Measurements from ENCODE around the gene SDR39U1. TPM values are rescaled to one million over a fixed set of nuclear protein-coding genes. Genes with fewer than 3 reads are reported as not detected.

Gene SDR39U1
- total and polyA plus RNA-seq, 5 donors from 2014 or later: 46.1 to 79.9 (median 60.5) TPM

GRCh38 chr14:24399447-24399822, 43.1 kb downstream of the SDR39U1 start:
- peaks cover 0 to 11% (median 4%) of the 10 kb centered on the region in 4 donors for H3K4me1 Mint-ChIP-seq
- peak overlapping the region in 2 of 4 donors; percentile 61 to 65 for H3K4me3 Mint-ChIP-seq
- Histone ChIP-seq H3K4me1 (ENCODE audit: control insufficient read depth, insufficient read depth, low read length, poor library complexity, severe bottlenecking) (peaks cover 10% of the 10 kb centered on the region), H3K9me3 (ENCODE audit: control insufficient read depth in 2 of 2, low read length in 2 of 2) (no peaks in the 10 kb centered on the region), H3K27me3 (ENCODE audit: control insufficient read depth, insufficient read depth, low read length) (peaks cover 2% of the 10 kb centered on the region), H3K4me3 (ENCODE audit: low read depth, low read length) (no peak overlapping the region), H3K27ac (ENCODE audit: insufficient read depth, low read length, poor library complexity, severe bottlenecking) (no peak overlapping the region), H3K36me3 (ENCODE audit: control insufficient read depth, insufficient read depth, low read length) (no peaks in the 10 kb centered on the region)
- ATAC-seq (ENCODE audit: low read depth in 2 of 2) (no peak), DNase-seq (no peak)
- H3K36me3 Mint-ChIP-seq: no peaks in the 10 kb centered on the region
- H3K27ac Mint-ChIP-seq: no peak overlapping the region
- H3K27me3 Mint-ChIP-seq: peaks cover 60% of the 10 kb centered on the region
- peaks cover 0 to 2% (median 0%) of the 10 kb centered on the region in 7 donors for H3K9me3 Mint-ChIP-seq

- ATAC-seq (ENCODE audit: low read depth in 2 of 2): peak; percentile 38 to 60
- H3K27ac ChIP-seq (ENCODE audit: insufficient read depth, low read length, poor library complexity, severe bottlenecking): no peak within 1 kb of the TSS
- H3K27me3 Mint-ChIP-seq: peaks cover 58% of the 10 kb centered on the region
- peak within 1 kb of the TSS in 2 of 3 donors; percentile 1 to 44 for H3K27ac Mint-ChIP-seq
- peaks cover 0 to 11% (median 4%) of the 10 kb centered on the region in 4 donors for H3K4me1 Mint-ChIP-seq
- no peaks in the 10 kb centered on the region for H3K36me3 ChIP-seq (ENCODE audit: control insufficient read depth, insufficient read depth, low read length)
- peaks cover 0 to 1% (median 0%) of the 10 kb centered on the region in 7 donors for H3K9me3 Mint-ChIP-seq
- H3K4me1 ChIP-seq (ENCODE audit: control insufficient read depth, insufficient read depth, low read length, poor library complexity, severe bottlenecking): peaks cover 10% of the 10 kb centered on the region
- H3K9me3 ChIP-seq (ENCODE audit: control insufficient read depth in 2 of 2, low read length in 2 of 2): no peaks in the 10 kb centered on the region
- H3K4me3 Mint-ChIP-seq: peak within 1 kb of the TSS in 2 of 4 donors; percentile 61 to 65
- H3K27me3 ChIP-seq (ENCODE audit: control insufficient read depth, insufficient read depth, low read length): peaks cover 2% of the 10 kb centered on the region
- H3K4me3 ChIP-seq (ENCODE audit: low read depth, low read length): no peak within 1 kb of the TSS
- no peaks in the 10 kb centered on the region for H3K36me3 Mint-ChIP-seq
- peak; percentile 12 to 34 (median 15) for DNase-seq
Observed at GRCh38 chr14:24398653-24399446, 43.7 kb downstream of the SDR39U1 start, which contains the start of gene NYNRIN. Gene NYNRIN (plus strand): TSS chr14:24399003. CDS start chr14:24399247, 244 bp downstream.

DNA sequence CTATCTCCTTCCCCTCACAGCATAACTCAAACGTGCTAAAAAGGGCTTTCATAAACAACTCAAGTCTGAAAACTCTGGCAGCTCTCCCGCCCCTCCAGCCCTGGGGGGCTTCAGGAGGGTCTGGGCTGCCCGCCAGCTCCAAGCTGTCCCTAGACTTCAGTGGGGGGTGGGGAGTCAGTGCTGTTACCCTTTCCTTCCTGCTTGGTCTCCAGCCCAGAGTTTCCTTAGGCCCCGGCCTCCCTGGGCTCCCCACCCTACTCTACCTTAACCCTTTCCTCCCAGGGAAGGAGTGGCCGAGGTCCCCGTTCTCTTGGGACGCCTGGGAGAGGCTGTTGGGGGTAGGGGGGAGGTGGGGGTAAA, 44.3 kb downstream of the SDR39U1 start:
- no peaks in the 10 kb centered on the region for H3K9me3 ChIP-seq (ENCODE audit: control insufficient read depth in 2 of 2, low read length in 2 of 2)

GRCh38 chr14:24397639-24398292, 44.8 kb downstream of the SDR39U1 start:
- peaks cover 47% of the 10 kb centered on the region for H3K27me3 Mint-ChIP-seq
- H3K27me3 ChIP-seq (ENCODE audit: control insufficient read depth, insufficient read depth, low read length): no peaks in the 10 kb centered on the region
- H3K4me1 ChIP-seq (ENCODE audit: control insufficient read depth, insufficient read depth, low read length, poor library complexity, severe bottlenecking): peaks cover 10% of the 10 kb centered on the region
- no peak overlapping the region for H3K27ac ChIP-seq (ENCODE audit: insufficient read depth, low read length, poor library complexity, severe bottlenecking)
- peaks cover 0 to 1% (median 0%) of the 10 kb centered on the region in 7 donors for H3K9me3 Mint-ChIP-seq
- ATAC-seq (ENCODE audit: low read depth in 2 of 2): no peak
- no peak overlapping the region for H3K4me3 ChIP-seq (ENCODE audit: low read depth, low read length)
- no peaks in the 10 kb centered on the region for H3K9me3 ChIP-seq (ENCODE audit: control insufficient read depth in 2 of 2, low read length in 2 of 2)
- H3K27ac Mint-ChIP-seq: peak overlapping the region in 2 of 3 donors; percentile 1 to 44
- H3K4me3 Mint-ChIP-seq: peak overlapping the region in 2 of 4 donors; percentile 16 to 68
- H3K36me3 ChIP-seq (ENCODE audit: control insufficient read depth, insufficient read depth, low read length): no peaks in the 10 kb centered on the region
- H3K4me1 Mint-ChIP-seq: peaks cover 0 to 11% (median 4%) of the 10 kb centered on the region in 4 donors
- no peak for DNase-seq
- no peaks in the 10 kb centered on the region for H3K36me3 Mint-ChIP-seq

More for the DNA sequence above, 44.3 kb downstream of the SDR39U1 start:
- no peak overlapping the region for H3K4me3 Mint-ChIP-seq
- peaks cover 0 to 11% (median 4%) of the 10 kb centered on the region in 4 donors for H3K4me1 Mint-ChIP-seq
- H3K36me3 Mint-ChIP-seq: no peaks in the 10 kb centered on the region
- Histone ChIP-seq H3K36me3 (ENCODE audit: control insufficient read depth, insufficient read depth, low read length) (no peaks in the 10 kb centered on the region), H3K27ac (ENCODE audit: insufficient read depth, low read length, poor library complexity, severe bottlenecking) (no peak overlapping the region), H3K27me3 (ENCODE audit: control insufficient read depth, insufficient read depth, low read length) (no peaks in the 10 kb centered on the region), H3K4me1 (ENCODE audit: control insufficient read depth, insufficient read depth, low read length, poor library complexity, severe bottlenecking) (peaks cover 10% of the 10 kb centered on the region), H3K4me3 (ENCODE audit: low read depth, low read length) (no peak overlapping the region)
- DNase-seq: no peak
- peaks cover 52% of the 10 kb centered on the region for H3K27me3 Mint-ChIP-seq
- H3K27ac Mint-ChIP-seq: no peak overlapping the region
- no peak for ATAC-seq (ENCODE audit: low read depth in 2 of 2)
- H3K9me3 Mint-ChIP-seq: peaks cover 0 to 1% (median 0%) of the 10 kb centered on the region in 7 donors

DNA sequence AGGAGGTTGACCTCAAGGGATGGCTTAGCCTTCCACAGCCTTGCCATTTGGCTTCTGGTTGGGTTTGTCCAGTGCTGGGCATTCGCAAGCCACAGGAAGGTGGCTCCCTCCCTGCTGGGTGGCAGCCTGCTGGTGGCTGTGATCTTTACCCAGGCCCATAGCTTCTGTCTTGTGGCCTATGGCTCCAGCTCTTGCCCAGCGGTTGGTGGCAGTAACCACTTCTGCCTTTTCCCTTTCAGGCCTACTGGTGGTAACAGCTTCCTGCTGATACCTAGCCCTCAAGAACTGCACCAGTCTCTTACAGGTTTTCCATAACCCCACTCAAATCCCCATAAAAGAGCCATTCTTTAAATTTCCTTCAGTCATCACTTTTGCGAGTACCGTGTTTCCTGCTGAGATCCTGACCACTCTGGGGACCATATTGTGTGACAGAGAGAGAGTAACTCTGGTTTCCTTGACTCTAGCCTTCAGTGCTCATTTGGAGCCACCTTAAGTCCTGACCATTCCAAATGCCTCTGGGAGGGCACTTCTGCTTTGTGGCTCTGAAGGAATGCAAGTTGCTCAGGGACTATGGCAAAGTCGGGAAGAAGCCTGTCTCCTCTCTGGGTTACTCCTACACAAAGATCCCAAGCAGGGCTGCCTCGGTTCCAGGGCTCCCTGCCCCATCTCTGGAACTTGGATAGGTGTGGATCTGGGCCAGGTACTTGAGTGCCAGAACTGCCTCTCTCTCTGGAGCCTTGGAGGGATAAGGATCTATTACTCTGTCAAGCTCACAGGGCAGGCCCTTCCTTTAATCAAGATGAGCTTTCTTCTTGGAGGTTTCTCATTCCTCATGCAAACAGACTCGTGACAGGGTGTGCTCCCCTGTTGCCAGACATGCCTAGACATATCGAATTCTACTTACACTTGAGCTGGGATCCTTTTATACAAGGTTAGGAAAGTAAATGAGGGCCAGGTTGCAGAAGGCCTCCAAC, 46.7 kb downstream of the SDR39U1 start:
- H3K4me1 ChIP-seq (ENCODE audit: control insufficient read depth, insufficient read depth, low read length, poor library complexity, severe bottlenecking): peaks cover 10% of the 10 kb centered on the region
- Mint-ChIP-seq H3K27me3 (peaks cover 49% of the 10 kb centered on the region), H3K4me3 (no peak overlapping the region), H3K9me3 (peaks cover 0 to 1% (median 0%) of the 10 kb centered on the region in 7 donors), H3K27ac (no peak overlapping the region), H3K36me3 (no peaks in the 10 kb centered on the region), H3K4me1 (peaks cover 0 to 11% (median 4%) of the 10 kb centered on the region in 4 donors)
- H3K36me3 ChIP-seq (ENCODE audit: control insufficient read depth, insufficient read depth, low read length): no peaks in the 10 kb centered on the region
- H3K9me3 ChIP-seq (ENCODE audit: control insufficient read depth in 2 of 2, low read length in 2 of 2): no peaks in the 10 kb centered on the region
- H3K4me3 ChIP-seq (ENCODE audit: low read depth, low read length): no peak overlapping the region
- DNase-seq: no peak
- H3K27ac ChIP-seq (ENCODE audit: insufficient read depth, low read length, poor library complexity, severe bottlenecking): no peak overlapping the region
- ATAC-seq (ENCODE audit: low read depth in 2 of 2): peak; percentile 19 to 20
- no peaks in the 10 kb centered on the region for H3K27me3 ChIP-seq (ENCODE audit: control insufficient read depth, insufficient read depth, low read length)

DNA sequence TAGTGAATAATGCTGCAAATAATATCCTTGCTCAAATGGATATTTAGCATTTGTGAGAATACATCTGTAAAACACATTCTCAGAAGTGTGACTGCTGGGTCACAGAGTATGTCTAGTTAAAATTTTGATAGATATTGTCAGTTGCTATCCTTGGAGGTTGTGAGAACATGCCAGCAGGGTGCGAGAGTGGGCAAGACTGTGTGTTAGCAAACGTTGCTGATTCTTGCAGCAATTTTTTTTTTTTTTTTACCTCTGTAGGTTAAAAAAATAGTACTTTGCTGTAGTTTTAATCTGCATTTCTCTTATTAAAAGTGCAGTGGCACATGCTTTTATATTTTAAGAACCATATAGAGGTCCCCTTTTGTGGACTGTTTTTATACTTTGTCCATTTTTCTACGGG, 48.3 kb downstream of the SDR39U1 start:
- H3K27me3 Mint-ChIP-seq: peaks cover 40% of the 10 kb centered on the region
- Histone ChIP-seq H3K27me3 (ENCODE audit: control insufficient read depth, insufficient read depth, low read length) (peaks cover 2% of the 10 kb centered on the region), H3K27ac (ENCODE audit: insufficient read depth, low read length, poor library complexity, severe bottlenecking) (no peak overlapping the region), H3K36me3 (ENCODE audit: control insufficient read depth, insufficient read depth, low read length) (no peaks in the 10 kb centered on the region), H3K4me3 (ENCODE audit: low read depth, low read length) (no peak overlapping the region), H3K9me3 (ENCODE audit: control insufficient read depth in 2 of 2, low read length in 2 of 2) (no peaks in the 10 kb centered on the region), H3K4me1 (ENCODE audit: control insufficient read depth, insufficient read depth, low read length, poor library complexity, severe bottlenecking) (peaks cover 6% of the 10 kb centered on the region)
- no peak overlapping the region for H3K4me3 Mint-ChIP-seq
- H3K9me3 Mint-ChIP-seq: no peaks in the 10 kb centered on the region
- ATAC-seq (ENCODE audit: low read depth in 2 of 2) (no peak), DNase-seq (peak in 1 of 3 donors; percentile 25)
- H3K4me1 Mint-ChIP-seq: peaks cover 0 to 6% (median 1%) of the 10 kb centered on the region in 4 donors
- no peaks in the 10 kb centered on the region for H3K36me3 Mint-ChIP-seq
- H3K27ac Mint-ChIP-seq: no peak overlapping the region
